Fibroblast of lung (primary cell): ENCODE results near the gene B3GNT2. TPM values are rescaled to one million over a fixed set of nuclear protein-coding genes. Genes with fewer than 3 reads are reported as not detected.

ENCODE experiments used
- DNase-seq, 2 donors: peaks; one replicate each; pipeline versions ENCODE4 v3.0.0 to v3.0.0-alpha.2; 2010; ENCODE audit warnings: low read depth in 2 of 2
- H2AFZ ChIP-seq: 2 replicates; pipeline ENCODE4 v1.5.1; 2012; ENCODE audit warnings: low read length, control low read depth, inconsistent platforms
- H3K27ac ChIP-seq: 2 replicates; pipeline ENCODE4 v1.5.1; 2011; ENCODE audit warnings: low read length, control low read depth; ENCODE audit not compliant: insufficient read depth
- H3K27me3 ChIP-seq: 2 replicates; pipeline ENCODE4 v1.5.1; 2011; ENCODE audit warnings: mild to moderate bottlenecking, low read length; ENCODE audit not compliant: control insufficient read depth, insufficient read depth
- H3K36me3 ChIP-seq: 2 replicates; pipeline ENCODE4 v1.5.1; 2011; ENCODE audit warnings: low read length; ENCODE audit not compliant: control insufficient read depth, insufficient read depth
- H3K4me1 ChIP-seq: 2 replicates; pipeline ENCODE4 v1.5.1; 2011; ENCODE audit warnings: low read length; ENCODE audit not compliant: control insufficient read depth, insufficient read depth; ENCODE audit errors: extremely low read depth
- H3K4me2 ChIP-seq: 2 replicates; pipeline ENCODE4 v1.5.1; 2011; ENCODE audit warnings: low read length, control low read depth; ENCODE audit not compliant: insufficient read depth; ENCODE audit errors: extremely low read depth
- H3K4me3 ChIP-seq, 4 experiments: fragments of 200-600 bp in 1 of 4; sonication (generic) in 1 of 4; replicated peaks in 1 of 4; 2 replicates each; pipeline ENCODE4 v1.5.1; 2011 to 2016; ENCODE audit warnings: low read length in 4 of 4, low read depth in 3 of 4, mild to moderate bottlenecking in 3 of 4, control low read depth in 2 of 4, inconsistent platforms in 1 of 4, mixed read lengths in 1 of 4; ENCODE audit not compliant: insufficient read depth in 1 of 4; ENCODE audit errors: control extremely low read depth in 1 of 4
- H3K79me2 ChIP-seq: 2 replicates; pipeline ENCODE4 v1.5.1; 2012; ENCODE audit warnings: mild to moderate bottlenecking, low read length, inconsistent platforms; ENCODE audit not compliant: control insufficient read depth, insufficient read depth
- H3K9ac ChIP-seq: 2 replicates; pipeline ENCODE4 v1.5.1; 2011; ENCODE audit warnings: mild to moderate bottlenecking, low read length, control low read depth; ENCODE audit not compliant: insufficient read depth
- H3K9me3 ChIP-seq: 2 replicates; pipeline ENCODE4 v1.5.1; 2012; ENCODE audit warnings: low read depth, low read length; ENCODE audit not compliant: control insufficient read depth, insufficient read depth
- H4K20me1 ChIP-seq: 2 replicates; pipeline ENCODE4 v1.5.1; 2011; ENCODE audit warnings: low read length; ENCODE audit not compliant: control insufficient read depth, insufficient read depth; ENCODE audit errors: extremely low read depth
- EZH2 ChIP-seq: IDR thresholded peaks from 2 replicates; pipeline ENCODE4 v1.5.1; 2012; ENCODE audit warnings: low read length, control low read depth, mild to moderate bottlenecking; ENCODE audit errors: missing control alignments
- polyA plus RNA-seq, 2 donors: library from polyadenylated mRNA; depleted of rRNA in 1 of 2; stranded (reverse) in 1 of 2; unstranded in 1 of 2; fragments of >200 nt; gene quantifications; 2 replicates each; pipeline ENCODE4 v1.2.1, GENCODE V29; 2011 to 2012; ENCODE audit warnings: missing spikeins in 1 of 2
- total RNA-seq: library from RNA; depleted of rRNA; stranded (reverse); fragments of >200 nt; gene quantifications from 2 replicates; pipeline ENCODE4 v1.2.1, GENCODE V29; 2014
- TF ChIP-seq, protein P1 (sequence below), 2 donors: IDR thresholded peaks in 1 of 2; conservative IDR thresholded peaks in 1 of 2; 1 replicate in 1 of 2; 2 replicates in 1 of 2; pipeline ENCODE4 v1.5.1; 2011 to 2012; ENCODE audit warnings: low read length in 2 of 2, control low read depth in 1 of 2, inconsistent platforms in 1 of 2, low read depth in 1 of 2, mild to moderate bottlenecking in 1 of 2

Gene B3GNT2
- total and polyA plus RNA-seq, 2 donors (not counting 1 experiment from before 2014, with no cell fraction given): 13.0 to 13.4 TPM

DNA sequence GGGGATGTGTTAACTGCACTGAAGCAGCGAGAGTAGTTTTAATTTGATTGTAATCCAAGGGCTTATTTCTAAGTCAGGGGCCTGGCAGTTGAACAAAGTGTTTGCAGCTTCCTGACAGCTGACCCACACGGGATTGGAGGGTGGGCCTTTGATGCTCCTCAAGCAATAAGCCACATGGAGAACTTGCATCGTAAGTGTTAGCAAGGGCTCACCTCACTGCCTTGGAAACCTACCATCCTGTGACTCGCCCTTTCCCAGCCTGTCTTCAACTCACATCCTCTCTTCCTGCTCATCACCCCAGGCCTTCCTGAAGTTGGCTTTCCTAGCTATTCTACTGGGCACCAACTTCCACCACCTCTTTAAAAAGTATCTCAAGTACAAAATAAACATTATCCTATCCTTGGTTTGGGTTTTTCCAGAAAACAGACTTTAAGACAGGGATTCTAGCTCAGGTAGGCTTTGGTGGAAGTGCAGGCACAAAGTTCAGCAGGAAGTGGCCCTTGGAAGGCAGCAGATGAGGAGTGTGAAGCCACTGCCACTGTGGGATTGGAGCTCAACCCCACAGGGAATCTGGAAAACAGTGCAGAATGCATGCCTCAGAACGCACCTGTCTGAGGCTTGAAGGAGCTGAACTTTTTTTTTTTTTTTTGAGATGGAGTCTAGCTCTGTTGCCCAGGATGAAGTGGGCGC lies 31.6 kb downstream of the B3GNT2 start:
- TF ChIP-seq, protein P1, sequence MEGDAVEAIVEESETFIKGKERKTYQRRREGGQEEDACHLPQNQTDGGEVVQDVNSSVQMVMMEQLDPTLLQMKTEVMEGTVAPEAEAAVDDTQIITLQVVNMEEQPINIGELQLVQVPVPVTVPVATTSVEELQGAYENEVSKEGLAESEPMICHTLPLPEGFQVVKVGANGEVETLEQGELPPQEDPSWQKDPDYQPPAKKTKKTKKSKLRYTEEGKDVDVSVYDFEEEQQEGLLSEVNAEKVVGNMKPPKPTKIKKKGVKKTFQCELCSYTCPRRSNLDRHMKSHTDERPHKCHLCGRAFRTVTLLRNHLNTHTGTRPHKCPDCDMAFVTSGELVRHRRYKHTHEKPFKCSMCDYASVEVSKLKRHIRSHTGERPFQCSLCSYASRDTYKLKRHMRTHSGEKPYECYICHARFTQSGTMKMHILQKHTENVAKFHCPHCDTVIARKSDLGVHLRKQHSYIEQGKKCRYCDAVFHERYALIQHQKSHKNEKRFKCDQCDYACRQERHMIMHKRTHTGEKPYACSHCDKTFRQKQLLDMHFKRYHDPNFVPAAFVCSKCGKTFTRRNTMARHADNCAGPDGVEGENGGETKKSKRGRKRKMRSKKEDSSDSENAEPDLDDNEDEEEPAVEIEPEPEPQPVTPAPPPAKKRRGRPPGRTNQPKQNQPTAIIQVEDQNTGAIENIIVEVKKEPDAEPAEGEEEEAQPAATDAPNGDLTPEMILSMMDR (conservative IDR thresholded peaks at IDR 0.05 in 1 of 2, IDR thresholded peaks at IDR 0.05 in 1 of 2; ENCODE audit: low read depth in 1 of 2, low read length in 2 of 2): no peak
- TF ChIP-seq EZH2: no peak
- Histone ChIP-seq H3K79me2 (no peaks in the 10 kb centered on the region), H3K4me1 (no peaks in the 10 kb centered on the region), H3K4me2 (no peak overlapping the region), H3K9me3 (no peaks in the 10 kb centered on the region), H3K27ac (no peak overlapping the region), H4K20me1 (no peaks in the 10 kb centered on the region), H3K36me3 (no peaks in the 10 kb centered on the region), H2AFZ (no peak overlapping the region), H3K4me3 (no peak overlapping the region), H3K9ac (no peak overlapping the region), H3K27me3 (no peaks in the 10 kb centered on the region)
- no peak for DNase-seq

DNA sequence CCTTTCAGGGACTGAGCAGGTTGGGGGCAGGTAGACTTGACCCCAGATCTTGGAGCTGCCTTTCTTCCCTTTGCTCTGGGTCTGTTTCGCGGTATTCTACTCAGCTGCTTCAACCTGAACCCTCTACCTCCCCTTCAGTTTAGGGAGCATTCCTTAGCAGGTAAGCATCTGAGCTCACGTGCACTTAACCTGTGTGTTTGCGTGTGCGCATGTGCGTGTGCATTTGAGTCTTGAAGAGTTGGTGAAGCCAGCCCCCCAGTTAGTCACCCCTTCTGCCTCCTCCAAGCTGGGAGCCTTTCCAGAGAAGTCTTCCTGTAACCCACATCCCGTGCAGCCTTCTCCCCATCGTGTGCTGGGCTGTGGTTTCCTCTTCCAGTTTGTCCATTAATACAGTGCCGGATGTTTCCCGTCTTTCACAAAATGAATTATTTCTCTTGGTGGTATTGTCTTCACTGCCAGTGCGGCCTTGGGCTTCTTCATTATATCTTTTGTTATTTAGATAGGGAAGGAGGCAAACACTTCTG lies 33.2 kb downstream of the B3GNT2 start:
- no peak overlapping the region for H3K4me3 ChIP-seq

DNA sequence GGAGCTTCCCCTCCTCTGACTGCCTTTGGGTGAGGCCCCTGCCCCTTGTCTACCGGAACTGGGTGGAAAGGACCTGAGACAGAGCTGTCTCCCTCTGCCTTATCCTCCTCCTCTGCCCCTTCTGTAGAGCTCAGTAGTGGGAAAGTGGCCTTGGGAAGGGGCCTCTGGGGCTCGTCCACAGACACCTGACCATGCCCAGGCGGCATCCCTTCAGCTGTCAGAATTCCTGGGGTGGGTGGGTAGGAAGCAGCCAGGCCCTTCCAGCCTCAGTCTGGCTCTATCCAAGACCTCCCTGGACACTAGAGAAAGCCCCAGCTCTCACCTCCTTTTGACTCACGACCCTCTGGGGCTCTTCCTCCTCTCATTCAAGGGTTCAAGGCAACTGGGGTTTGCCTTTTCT lies 35.6 kb downstream of the B3GNT2 start:
- H3K9ac ChIP-seq: no peak overlapping the region
- H3K79me2 ChIP-seq: no peaks in the 10 kb centered on the region
- no peak overlapping the region for H2AFZ ChIP-seq
- no peaks in the 10 kb centered on the region for H3K27me3 ChIP-seq
- no peak overlapping the region for H3K4me3 ChIP-seq
- TF ChIP-seq, protein P1 (conservative IDR thresholded peaks at IDR 0.05 in 1 of 2, IDR thresholded peaks at IDR 0.05 in 1 of 2; ENCODE audit: low read depth in 1 of 2, low read length in 2 of 2): no peak
- no peak for TF ChIP-seq EZH2
- H3K36me3 ChIP-seq: no peaks in the 10 kb centered on the region
- H3K27ac ChIP-seq: no peak overlapping the region
- H3K4me1 ChIP-seq: no peaks in the 10 kb centered on the region
- H3K4me2 ChIP-seq: no peak overlapping the region
- H3K9me3 ChIP-seq: no peaks in the 10 kb centered on the region
- no peak for DNase-seq
- H4K20me1 ChIP-seq: no peaks in the 10 kb centered on the region

More for the DNA sequence above, 33.2 kb downstream of the B3GNT2 start:
- Histone ChIP-seq H3K27me3 (no peaks in the 10 kb centered on the region), H3K9me3 (no peaks in the 10 kb centered on the region), H3K4me1 (no peaks in the 10 kb centered on the region), H3K79me2 (no peaks in the 10 kb centered on the region), H3K27ac (no peak overlapping the region), H2AFZ (no peak overlapping the region), H3K36me3 (no peaks in the 10 kb centered on the region), H3K4me2 (no peak overlapping the region), H3K9ac (no peak overlapping the region), H4K20me1 (no peaks in the 10 kb centered on the region)
- DNase-seq: peak in 1 of 2 donors; percentile 15
- TF ChIP-seq, protein P1 (conservative IDR thresholded peaks at IDR 0.05 in 1 of 2, IDR thresholded peaks at IDR 0.05 in 1 of 2; ENCODE audit: low read depth in 1 of 2, low read length in 2 of 2): no peak
- TF ChIP-seq EZH2: no peak
